NCI-H446 (cell line): ENCODE measurements around the gene IMPG2.

Source experiments
- DNase-seq, 2 experiments: peaks; one replicate each; lab custom pipeline; 2025; lab: John Stamatoyannopoulos, UW

Gene IMPG2

DNA sequence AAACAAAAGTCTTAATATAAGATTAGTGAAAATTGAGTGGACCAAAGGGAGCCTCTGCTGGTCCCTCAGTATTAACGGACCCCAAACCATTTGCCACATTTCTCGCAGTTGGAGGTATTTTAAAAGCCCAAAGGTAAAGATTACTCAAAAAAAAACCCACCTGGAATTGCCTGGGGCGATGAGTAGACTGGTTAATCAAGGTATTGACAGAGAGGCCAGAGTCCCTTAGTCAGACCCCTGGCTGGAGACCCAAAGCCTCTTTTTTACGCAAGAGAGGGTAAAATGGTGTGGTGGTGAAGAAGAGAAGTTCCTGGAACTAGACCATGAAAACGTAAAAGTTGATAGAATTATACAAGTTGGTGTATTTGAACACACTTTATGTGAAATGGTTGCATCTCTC, 137.2 kb downstream of the IMPG2 start:
- DNase-seq: no peak

DNA sequence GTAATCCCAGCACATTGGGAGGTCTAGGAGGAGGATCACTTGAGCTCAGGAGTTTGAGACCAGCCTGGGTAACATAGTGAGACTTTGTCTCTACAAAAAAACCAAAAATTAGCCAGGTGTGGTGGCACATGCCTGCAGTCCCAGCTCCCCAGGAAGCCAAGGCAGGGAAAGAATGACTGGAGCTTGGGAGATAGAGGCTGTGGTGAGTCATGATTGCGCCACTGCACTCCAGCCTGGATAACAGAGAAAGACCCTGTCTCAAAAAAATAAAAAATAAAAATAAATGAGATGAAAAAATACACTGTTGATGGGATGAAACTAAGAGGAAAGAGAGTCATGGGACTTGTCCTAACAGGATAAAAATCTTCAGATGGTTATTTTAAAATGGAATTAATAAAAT, 137.6 kb downstream of the IMPG2 start:
- DNase-seq: no peak

DNA sequence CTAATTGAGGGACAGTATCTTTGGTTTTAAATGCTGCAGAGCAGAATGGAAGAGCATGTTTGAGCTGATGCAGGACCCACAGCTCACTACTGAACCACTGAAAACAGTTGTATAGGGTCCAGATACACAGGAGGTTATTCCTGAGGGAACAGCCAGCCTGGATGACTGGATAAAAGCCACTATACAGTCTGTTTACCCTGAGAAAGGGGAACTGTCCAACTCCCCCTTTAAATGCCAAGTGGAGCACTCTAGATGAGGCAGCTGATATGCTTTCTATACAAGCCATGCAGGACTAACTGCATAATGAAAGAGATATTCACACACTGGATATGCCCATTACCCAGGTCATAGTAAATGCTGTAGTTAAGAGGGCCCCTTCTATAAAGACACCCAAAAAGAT, 138.6 kb downstream of the IMPG2 start:
- DNase-seq: no peak

DNA sequence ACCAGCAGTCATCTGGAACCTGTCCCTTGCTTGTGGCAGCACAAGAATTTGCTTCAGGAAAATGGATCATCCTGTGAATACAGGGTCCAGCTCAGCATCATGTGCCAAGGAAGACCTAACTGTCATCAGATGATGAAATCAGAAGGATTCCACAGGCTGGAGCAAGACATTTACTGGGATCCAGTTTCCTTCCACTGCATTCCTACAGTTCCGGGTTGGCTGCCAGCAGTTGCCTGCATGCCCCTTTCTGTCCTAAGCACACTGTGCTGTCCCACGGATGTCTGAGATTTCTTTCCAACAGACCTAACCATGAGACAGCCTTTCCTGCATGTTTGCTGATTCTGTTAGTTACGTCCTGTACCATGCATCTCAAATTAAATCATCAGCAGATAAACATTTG, 140.7 kb downstream of the IMPG2 start:
- DNase-seq: no peak

DNA sequence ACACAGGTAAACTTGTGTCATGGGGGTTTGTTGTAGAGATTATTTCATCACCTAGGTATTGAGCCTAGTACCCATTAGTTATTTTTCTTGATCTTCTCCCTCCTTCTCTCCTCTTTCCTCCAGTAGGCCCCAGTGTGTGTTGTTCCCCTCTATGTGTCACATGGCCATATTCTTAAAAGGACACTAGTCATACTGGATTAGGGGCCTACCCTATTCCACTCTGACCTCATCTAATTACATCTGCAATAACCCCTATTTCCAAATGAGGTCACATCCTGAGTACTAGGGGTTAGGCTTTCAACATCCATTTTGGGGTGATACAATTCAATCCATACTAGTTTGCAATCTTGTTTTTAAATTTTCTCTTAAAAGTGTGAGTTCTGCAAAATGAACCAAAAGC, 142.8 kb downstream of the IMPG2 start:
- DNase-seq: no peak
